Osteocyte (in vitro differentiated cells): ENCODE results near the gene PPM1F. TPM values are rescaled to one million over a fixed set of nuclear protein-coding genes. Genes with fewer than 3 reads are reported as not detected.

Source experiments
- DNase-seq: peaks from one replicate; pipeline ENCODE4 v3.0.0; 2021; ENCODE audit warnings: mixed read lengths; ENCODE audit not compliant: unreplicated experiment; ENCODE audit errors: extremely low spot score
- H3K27ac Mint-ChIP-seq: one replicate; pipeline ENCODE4 v1.8.0; 2021; ENCODE audit warnings: mild to moderate bottlenecking, mixed read lengths; ENCODE audit not compliant: unreplicated experiment
- H3K27me3 Mint-ChIP-seq: one replicate; pipeline ENCODE4 v1.8.0; 2021; ENCODE audit warnings: mixed read lengths; ENCODE audit not compliant: unreplicated experiment
- H3K36me3 Mint-ChIP-seq: one replicate; pipeline ENCODE4 v1.8.0; 2021; ENCODE audit warnings: mixed read lengths; ENCODE audit not compliant: unreplicated experiment
- H3K4me1 Mint-ChIP-seq: one replicate; pipeline ENCODE4 v1.8.0; 2021; ENCODE audit warnings: mixed read lengths; ENCODE audit not compliant: unreplicated experiment
- H3K4me3 Mint-ChIP-seq: one replicate; pipeline ENCODE4 v1.8.0; 2021; ENCODE audit warnings: mild to moderate bottlenecking, moderate library complexity, mixed read lengths; ENCODE audit not compliant: unreplicated experiment
- H3K9me3 Mint-ChIP-seq: one replicate; pipeline ENCODE4 v1.8.0; 2021; ENCODE audit warnings: mixed read lengths; ENCODE audit not compliant: unreplicated experiment
- CTCF ChIP-seq: fragments of 200-600 bp; sonication (generic); IDR thresholded peaks from 2 replicates; pipeline ENCODE4 v1.5.0; 2021; ENCODE audit warnings: antibody characterized with exemption, mild to moderate bottlenecking, moderate library complexity
- total RNA-seq: library from RNA; stranded (reverse); gene quantifications from 2 replicates; pipeline ENCODE4 v1.2.1, GENCODE V29; 2021

Gene PPM1F
- total RNA-seq, 1 donor from 2014 or later = 40.2 TPM

GRCh38 chr22:21990445-21991303 is 38.0 kb upstream of the PPM1F start:
- no peak for DNase-seq
- TF ChIP-seq CTCF = no peak
- Mint-ChIP-seq H3K4me3 (no peak overlapping the region), H3K27me3 (peaks cover 39% of the 10 kb centered on the region), H3K36me3 (no peaks in the 10 kb centered on the region), H3K27ac (no peak overlapping the region), H3K9me3 (no peaks in the 10 kb centered on the region), H3K4me1 (no peaks in the 10 kb centered on the region)

- Mint-ChIP-seq H3K27me3 (peaks cover 29% of the 10 kb centered on the region), H3K9me3 (no peaks in the 10 kb centered on the region), H3K27ac (no peak overlapping the region), H3K4me1 (no peaks in the 10 kb centered on the region), H3K36me3 (no peaks in the 10 kb centered on the region), H3K4me3 (no peak overlapping the region)
- DNase-seq = no peak
- TF ChIP-seq CTCF = no peak
Observed at GRCh38 chr22:21989049-21989448, 36.4 kb upstream of the PPM1F start.

GRCh38 chr22:21985214-21985613 is 32.6 kb upstream of the PPM1F start:
- H3K4me3 Mint-ChIP-seq = no peak overlapping the region
- TF ChIP-seq CTCF = no peak
- H3K9me3 Mint-ChIP-seq = no peaks in the 10 kb centered on the region

GRCh38 chr22:21984793-21985192 is 32.1 kb upstream of the PPM1F start:
- Mint-ChIP-seq H3K9me3 (no peaks in the 10 kb centered on the region), H3K36me3 (no peaks in the 10 kb centered on the region), H3K4me3 (no peak overlapping the region), H3K27me3 (peaks cover 16% of the 10 kb centered on the region), H3K27ac (no peak overlapping the region), H3K4me1 (peaks cover 16% of the 10 kb centered on the region)
- TF ChIP-seq CTCF = no peak
- no peak for DNase-seq

More at GRCh38 chr22:21985214-21985613, 32.6 kb upstream of the PPM1F start:
- no peaks in the 10 kb centered on the region for H3K36me3 Mint-ChIP-seq
- H3K4me1 Mint-ChIP-seq = peaks cover 16% of the 10 kb centered on the region
- H3K27ac Mint-ChIP-seq = no peak overlapping the region
- no peak for DNase-seq
- H3K27me3 Mint-ChIP-seq = peaks cover 16% of the 10 kb centered on the region

- Mint-ChIP-seq H3K36me3 (peaks cover 3% of the 10 kb centered on the region), H3K27ac (peak within 1 kb of the TSS; percentile 63), H3K4me3 (peak within 1 kb of the TSS; percentile 85), H3K27me3 (peaks cover under 1% of the 10 kb centered on the region), H3K4me1 (peaks cover 16% of the 10 kb centered on the region), H3K9me3 (no peaks in the 10 kb centered on the region)
- TF ChIP-seq CTCF = no peak
- peak; percentile 92 for DNase-seq
Observed at GRCh38 chr22:21982338-21982965, 29.8 kb upstream of the PPM1F start, which contains the start of gene TOP3B. Gene TOP3B (minus strand): TSS chr22:21982787. CDS start chr22:21975709, 7,078 bp downstream.
